K562 (cell line): ENCODE data around the gene FBXO21.

ENCODE experiments used
- POLR2AphosphoS5 ChIP-seq: IDR thresholded peaks from 2 replicates; pipeline ENCODE4 v1.6.1; 2011; ENCODE audit warnings: mild to moderate bottlenecking, low read depth, low read length, moderate library complexity; ENCODE audit not compliant: control insufficient read depth, insufficient read depth
- PRPF4 ChIP-seq: fragments of 200-400 bp; formaldehyde crosslinking; IDR thresholded peaks from one replicate; pipeline ENCODE4 v1.6.1; 2017; ENCODE audit warnings: low read length, low read depth, mild to moderate bottlenecking; ENCODE audit not compliant: insufficient read depth, poor library complexity, severe bottlenecking
- RAD21 ChIP-seq, 2 experiments: fragments of 250-450 bp in 1 of 2; fragments of 450-650 bp in 1 of 2; sonication (Bioruptor Pico) in 1 of 2; formaldehyde crosslinking in 1 of 2; IDR thresholded peaks in 1 of 2; conservative IDR thresholded peaks in 1 of 2; 2 replicates each; pipeline versions ENCODE4 v1.4.0 to v1.8.0; 2020 to 2022; ENCODE audit warnings: mild to moderate bottlenecking in 2 of 2, moderate library complexity in 1 of 2
- ZNF121 ChIP-seq: sonication (generic); formaldehyde crosslinking; conservative IDR thresholded peaks from 2 replicates; pipeline ENCODE4 v1.8.0; 2022; ENCODE audit warnings: missing genetic modification reagents

GRCh38 chr12:117161460-117162166 is 28.7 kb downstream of the FBXO21 start:
- TF ChIP-seq RAD21 (CRISPR knock-in tag; conservative IDR thresholded peaks at IDR 0.05 in 1 of 2, IDR thresholded peaks at IDR 0.05 in 1 of 2) (no peak), PRPF4 (no peak), POLR2AphosphoS5 (no peak), ZNF121 (no peak)
